Cardiac muscle cell (in vitro differentiated cells and primary cell): ENCODE measurements around the gene CDH4. TPM values are rescaled to one million over a fixed set of nuclear protein-coding genes. Genes with fewer than 3 reads are reported as not detected.

Source experiments
- DNase-seq, 2 donors: peaks; one replicate each; pipeline versions ENCODE4 v3.0.0 to v3.0.0-alpha.2; 2010 to 2017; ENCODE audit warnings: low read depth in 1 of 2, low spot score in 1 of 2
- H3K27ac ChIP-seq: fragments of 200-600 bp; sonication (generic); 2 replicates; pipeline ENCODE4 v1.5.1; 2016
- H3K27me3 ChIP-seq: fragments of 200-600 bp; sonication (generic); 2 replicates; pipeline ENCODE4 v1.6.0; 2016; ENCODE audit warnings: control low read depth
- H3K36me3 ChIP-seq: fragments of 200-600 bp; sonication (generic); 2 replicates; pipeline ENCODE4 v1.5.1; 2016; ENCODE audit warnings: control low read depth
- H3K4me1 ChIP-seq: fragments of 200-600 bp; sonication (generic); 2 replicates; pipeline ENCODE4 v1.8.1; 2017; ENCODE audit warnings: low read depth, mild to moderate bottlenecking, mixed run types
- H3K4me3 ChIP-seq: fragments of 200-600 bp; sonication (generic); 2 replicates; pipeline ENCODE4 v1.5.1; 2016; ENCODE audit warnings: mild to moderate bottlenecking
- H3K9me3 ChIP-seq: fragments of 200-600 bp; sonication (generic); 2 replicates; pipeline ENCODE4 v1.5.1; 2017; ENCODE audit warnings: low read depth, mild to moderate bottlenecking, control low read depth
- polyA plus RNA-seq: library from polyadenylated mRNA; unstranded; fragments of >200 nt; fragmentation: Nextera tagmentation; extraction: Ambion mirVana; gene quantifications from 2 replicates; pipeline ENCODE4 v1.2.1, GENCODE V29; 2016
- total RNA-seq: library from RNA; depleted of rRNA; stranded (reverse); fragments of >200 nt; gene quantifications from 2 replicates; pipeline ENCODE4 v1.2.3, GENCODE V29; 2016
- TF ChIP-seq, protein P1 (sequence below): IDR thresholded peaks from 2 replicates; pipeline ENCODE4 v1.5.1; 2012; ENCODE audit warnings: low read depth, mild to moderate bottlenecking, low read length

Gene CDH4
- total and polyA plus RNA-seq, 2 experiments from 2014 or later = 0.43 to 0.80 TPM

DNA sequence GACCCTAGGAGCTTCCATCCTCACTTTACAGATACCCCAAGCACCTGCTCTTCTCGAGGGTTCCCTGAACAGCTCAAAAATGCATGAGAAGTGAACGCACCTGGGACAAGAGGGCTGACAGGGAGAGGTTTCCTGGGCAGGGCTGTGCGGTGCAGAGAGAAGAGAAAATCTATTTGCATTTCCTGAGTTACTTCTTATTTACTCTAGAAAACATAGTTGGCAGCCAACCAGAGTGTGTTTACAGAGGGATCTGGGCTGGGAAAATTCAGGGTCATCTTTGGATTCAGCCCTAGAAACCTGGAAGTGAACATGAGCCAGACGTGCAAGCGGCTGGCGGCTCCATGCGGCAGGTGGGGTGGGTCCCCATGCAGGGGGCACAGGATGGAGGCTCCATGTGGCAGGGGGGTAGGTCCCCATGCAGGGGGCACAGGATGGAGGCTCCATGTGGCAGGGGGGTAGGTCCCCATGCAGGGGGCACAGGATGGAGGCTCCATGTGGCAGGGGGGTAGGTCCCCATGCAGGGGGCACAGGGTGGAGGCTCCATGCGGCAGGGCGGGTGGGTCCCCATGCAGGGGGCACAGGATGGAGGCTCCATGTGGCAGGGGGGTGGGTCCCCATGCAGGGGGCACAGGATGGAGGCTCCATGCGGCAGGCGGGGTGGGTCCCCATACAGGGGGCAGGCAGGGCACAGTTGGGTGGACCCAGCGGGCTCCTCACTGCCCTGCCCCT is 471.6 kb downstream of the CDH4 start:
- Histone ChIP-seq H3K9me3 (no peaks in the 10 kb centered on the region), H3K27me3 (no peaks in the 10 kb centered on the region), H3K27ac (no peak overlapping the region), H3K36me3 (no peaks in the 10 kb centered on the region), H3K4me1 (no peaks in the 10 kb centered on the region), H3K4me3 (no peak overlapping the region)
- DNase-seq = no peak
- TF ChIP-seq, protein P1, sequence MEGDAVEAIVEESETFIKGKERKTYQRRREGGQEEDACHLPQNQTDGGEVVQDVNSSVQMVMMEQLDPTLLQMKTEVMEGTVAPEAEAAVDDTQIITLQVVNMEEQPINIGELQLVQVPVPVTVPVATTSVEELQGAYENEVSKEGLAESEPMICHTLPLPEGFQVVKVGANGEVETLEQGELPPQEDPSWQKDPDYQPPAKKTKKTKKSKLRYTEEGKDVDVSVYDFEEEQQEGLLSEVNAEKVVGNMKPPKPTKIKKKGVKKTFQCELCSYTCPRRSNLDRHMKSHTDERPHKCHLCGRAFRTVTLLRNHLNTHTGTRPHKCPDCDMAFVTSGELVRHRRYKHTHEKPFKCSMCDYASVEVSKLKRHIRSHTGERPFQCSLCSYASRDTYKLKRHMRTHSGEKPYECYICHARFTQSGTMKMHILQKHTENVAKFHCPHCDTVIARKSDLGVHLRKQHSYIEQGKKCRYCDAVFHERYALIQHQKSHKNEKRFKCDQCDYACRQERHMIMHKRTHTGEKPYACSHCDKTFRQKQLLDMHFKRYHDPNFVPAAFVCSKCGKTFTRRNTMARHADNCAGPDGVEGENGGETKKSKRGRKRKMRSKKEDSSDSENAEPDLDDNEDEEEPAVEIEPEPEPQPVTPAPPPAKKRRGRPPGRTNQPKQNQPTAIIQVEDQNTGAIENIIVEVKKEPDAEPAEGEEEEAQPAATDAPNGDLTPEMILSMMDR = no peak

DNA sequence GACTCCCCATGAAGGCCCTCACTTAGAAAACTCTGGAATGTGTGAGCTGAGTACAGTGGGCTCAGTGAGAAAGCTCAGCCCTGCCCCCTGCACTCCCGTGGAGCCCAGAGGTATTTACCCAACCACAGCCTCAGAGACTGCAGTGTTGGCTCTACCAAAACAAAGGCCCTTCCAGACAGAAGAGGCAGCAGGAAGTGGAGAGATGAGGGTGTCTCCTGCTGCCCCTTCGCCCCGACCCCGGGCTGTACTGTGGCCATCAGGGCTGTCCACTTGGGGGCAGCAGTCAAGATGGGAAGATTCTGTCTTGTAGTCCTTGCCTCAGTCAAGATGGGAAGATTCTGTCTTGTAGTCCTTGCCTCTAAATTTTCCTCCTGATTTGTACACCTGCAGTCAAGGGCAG is 472.3 kb downstream of the CDH4 start:
- TF ChIP-seq, protein P1 = no peak

DNA sequence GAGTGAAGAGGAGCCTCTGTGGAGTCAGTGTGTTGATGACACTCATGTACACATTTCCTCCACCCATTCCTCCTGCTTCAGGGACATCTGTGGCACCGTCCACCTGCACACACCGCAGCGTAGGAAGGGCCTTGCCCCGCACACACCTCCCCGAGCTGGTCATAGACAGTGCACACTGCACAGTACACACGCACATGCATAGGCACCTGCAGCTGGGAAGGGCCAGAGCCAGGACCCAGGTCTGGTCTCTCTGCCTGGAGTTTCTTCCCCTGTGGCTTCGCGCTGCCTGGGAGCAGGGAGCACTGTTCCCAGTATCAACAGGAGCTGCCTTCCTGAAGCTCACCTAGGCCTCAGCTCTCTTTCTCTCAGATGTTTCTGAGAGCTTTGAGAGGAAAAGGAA is 473.1 kb downstream of the CDH4 start:
- no peak for DNase-seq
- no peaks in the 10 kb centered on the region for H3K4me1 ChIP-seq

More for the DNA sequence above, 472.3 kb downstream of the CDH4 start:
- Histone ChIP-seq H3K9me3 (no peaks in the 10 kb centered on the region), H3K4me3 (no peak overlapping the region), H3K27ac (no peak overlapping the region), H3K4me1 (no peaks in the 10 kb centered on the region), H3K27me3 (no peaks in the 10 kb centered on the region), H3K36me3 (no peaks in the 10 kb centered on the region)
- DNase-seq = peak in 1 of 2 donors; percentile 5

DNA sequence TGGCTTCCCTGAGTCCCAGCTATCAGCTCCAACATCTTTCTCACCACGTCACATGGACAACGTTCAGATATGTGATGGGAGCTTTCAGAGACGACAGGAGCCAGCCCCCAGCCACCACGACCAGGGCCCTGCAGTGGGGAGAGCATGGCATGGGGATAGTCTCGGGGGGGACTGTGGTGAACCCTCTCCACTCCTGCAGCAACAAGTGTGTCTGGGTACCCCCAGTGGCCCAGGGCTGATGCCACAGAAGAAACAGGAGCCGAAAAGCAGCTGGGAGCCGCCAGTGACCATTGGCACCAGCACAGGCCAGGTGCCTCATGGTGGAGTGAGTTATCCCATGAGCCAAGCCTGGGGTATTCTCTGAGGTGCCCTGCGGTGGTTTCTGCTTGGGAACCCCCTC is 473.9 kb downstream of the CDH4 start:
- DNase-seq = no peak
- TF ChIP-seq, protein P1 = no peak
- Histone ChIP-seq H3K27me3 (no peaks in the 10 kb centered on the region), H3K4me3 (no peak overlapping the region), H3K9me3 (no peaks in the 10 kb centered on the region), H3K36me3 (no peaks in the 10 kb centered on the region), H3K27ac (no peak overlapping the region), H3K4me1 (no peaks in the 10 kb centered on the region)

More for the DNA sequence above, 473.1 kb downstream of the CDH4 start:
- H3K4me3 ChIP-seq = no peak overlapping the region
- TF ChIP-seq, protein P1 = no peak
- H3K36me3 ChIP-seq = no peaks in the 10 kb centered on the region
- no peak overlapping the region for H3K27ac ChIP-seq
- H3K27me3 ChIP-seq = no peaks in the 10 kb centered on the region
- H3K9me3 ChIP-seq = no peaks in the 10 kb centered on the region

DNA sequence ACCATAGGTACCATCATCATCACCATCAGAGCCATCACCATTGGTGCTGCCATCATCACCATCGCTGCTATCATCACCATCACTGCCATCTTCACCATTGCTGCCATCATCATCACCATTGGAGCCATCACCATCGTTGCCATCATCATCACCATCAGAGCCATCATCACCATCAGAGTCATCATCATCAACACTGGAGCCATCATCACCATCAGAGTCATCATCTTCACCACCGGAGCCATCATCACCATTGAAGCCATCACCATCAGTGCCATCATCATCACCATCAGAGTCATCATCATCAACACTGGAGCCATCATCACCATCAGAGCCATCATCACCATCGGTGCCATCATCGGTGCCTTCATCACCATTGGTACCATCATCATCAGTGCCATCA is 474.9 kb downstream of the CDH4 start:
- TF ChIP-seq, protein P1 = no peak
- Histone ChIP-seq H3K36me3 (no peaks in the 10 kb centered on the region), H3K9me3 (no peaks in the 10 kb centered on the region), H3K4me3 (no peak overlapping the region), H3K4me1 (no peaks in the 10 kb centered on the region), H3K27me3 (no peaks in the 10 kb centered on the region), H3K27ac (no peak overlapping the region)
- DNase-seq = no peak
